Large intestine (tissue), 3 donors: ENCODE results near the gene ATP23. TPM values are rescaled to one million over a fixed set of nuclear protein-coding genes. Genes with fewer than 3 reads are reported as not detected.

ENCODE experiments used
- DNase-seq, 2 donors: peaks; one replicate each; pipeline versions ENCODE4 v3.0.0 to v3.0.0-alpha.2; 2013
- H3K27ac ChIP-seq: one replicate; pipeline ENCODE4 v1.5.1; 2013; ENCODE audit warnings: low read length
- H3K27me3 ChIP-seq: 2 replicates; pipeline ENCODE4 v1.6.1; 2013; ENCODE audit warnings: low read length; ENCODE audit not compliant: control insufficient read depth, insufficient read depth
- H3K36me3 ChIP-seq: 2 replicates; pipeline ENCODE4 v1.6.1; 2013; ENCODE audit warnings: low read length; ENCODE audit not compliant: control insufficient read depth, insufficient read depth
- H3K4me1 ChIP-seq: one replicate; pipeline ENCODE4 v1.6.1; 2013; ENCODE audit warnings: low read length; ENCODE audit not compliant: control insufficient read depth, insufficient read depth
- H3K4me3 ChIP-seq: one replicate; pipeline ENCODE4 v1.5.1; 2013; ENCODE audit warnings: low read length
- H3K9me3 ChIP-seq: one replicate; pipeline ENCODE4 v1.6.1; 2013; ENCODE audit warnings: mild to moderate bottlenecking, low read depth, low read length, moderate library complexity; ENCODE audit not compliant: control insufficient read depth
- WGBS: methylation state at CpG from one replicate; pipeline ENCODE4 v1.1.5; 2013; ENCODE audit warnings: low lambda C conversion rate; ENCODE audit not compliant: insufficient coverage; 5-methylcytosine and 5-hydroxymethylcytosine counted together
- polyA plus RNA-seq: library from polyadenylated mRNA; unstranded; fragments of 120-200 nt; gene quantifications from one replicate; pipeline ENCODE4 v1.2.1, GENCODE V29; 2013

The ATP23 gene
- polyA plus RNA-seq, 1 donor = 8.5 TPM

DNA sequence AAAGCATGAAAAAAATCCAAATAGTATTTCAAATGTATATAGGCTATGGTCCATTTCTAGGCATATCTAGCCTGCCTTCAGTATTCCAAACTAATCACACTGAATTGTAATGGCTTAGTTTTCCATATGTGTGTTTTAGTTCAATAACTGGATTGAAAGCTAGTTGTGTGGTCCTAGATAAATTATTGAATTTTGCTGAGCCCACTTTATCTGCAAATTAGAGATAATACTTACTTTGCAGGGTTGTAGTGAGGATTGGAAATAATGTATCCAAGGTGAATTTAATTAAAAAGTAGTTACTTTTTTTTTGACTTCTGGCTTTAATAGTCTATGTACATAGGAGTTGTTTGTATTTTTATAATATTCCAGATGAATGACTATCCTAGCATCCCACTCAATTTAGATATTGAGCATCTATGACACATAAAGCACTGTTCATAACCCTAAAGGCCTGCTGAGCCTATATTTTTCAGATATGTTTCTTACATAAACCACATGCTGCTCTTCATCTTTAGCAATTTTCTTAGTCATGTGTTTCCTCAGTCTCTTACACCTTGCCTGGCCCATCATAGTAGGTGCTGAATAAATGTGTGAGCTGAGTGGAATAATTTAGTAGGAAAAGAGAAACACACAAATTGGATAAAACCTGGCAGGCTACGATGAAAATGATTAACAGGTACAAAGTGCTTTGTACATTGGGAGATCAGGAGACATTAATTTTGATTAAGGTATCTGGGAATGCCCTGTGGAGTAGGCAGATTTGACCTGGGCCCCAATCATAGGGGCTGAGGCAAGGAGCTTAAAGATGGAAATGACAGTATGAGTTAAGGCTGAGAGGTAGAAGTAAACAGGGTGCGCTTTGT, 1.1 kb upstream of the ATP23 start:
- Histone ChIP-seq H3K4me1 (peaks cover 12% of the 10 kb centered on the region), H3K4me3 (peak overlapping the region; percentile 65), H3K27me3 (no peaks in the 10 kb centered on the region), H3K27ac (peak overlapping the region; percentile 85), H3K9me3 (no peaks in the 10 kb centered on the region), H3K36me3 (no peaks in the 10 kb centered on the region)
- 55% methylated on average over 1 of the region's 2 CpGs for WGBS
- no peak for DNase-seq

DNA sequence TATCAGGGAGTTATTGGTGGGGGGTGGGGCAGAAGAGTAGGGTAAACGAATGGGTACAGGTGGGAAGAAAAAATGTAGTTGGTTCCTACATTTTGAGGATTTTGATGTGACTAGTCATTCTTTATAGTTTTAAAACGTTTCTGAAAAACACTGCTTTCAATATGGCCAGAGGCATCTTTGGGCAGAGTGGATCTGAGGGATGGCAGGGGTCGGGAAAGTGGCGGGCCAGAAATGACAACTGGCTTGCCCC, 527 bp upstream of the ATP23 start:
- H3K27ac ChIP-seq = peak overlapping the region; percentile 85
- H3K4me1 ChIP-seq = peaks cover 12% of the 10 kb centered on the region
- no peaks in the 10 kb centered on the region for H3K9me3 ChIP-seq
- no peak for DNase-seq
- peak overlapping the region; percentile 65 for H3K4me3 ChIP-seq
- H3K36me3 ChIP-seq = no peaks in the 10 kb centered on the region
- H3K27me3 ChIP-seq = no peaks in the 10 kb centered on the region
- WGBS = 0% methylated on average over 1 of the region's 4 CpGs

GRCh38 chr12:57943438-57944080, 2.2 kb downstream of the ATP23 start:
- no peak for DNase-seq
- H3K36me3 ChIP-seq = no peaks in the 10 kb centered on the region
- H3K4me1 ChIP-seq = peaks cover 12% of the 10 kb centered on the region
- no peaks in the 10 kb centered on the region for H3K9me3 ChIP-seq
- WGBS = 83% methylated on average over 2 of the region's 2 CpGs
- H3K4me3 ChIP-seq = no peak overlapping the region
- H3K27me3 ChIP-seq = no peaks in the 10 kb centered on the region
- H3K27ac ChIP-seq = no peak overlapping the region

DNA sequence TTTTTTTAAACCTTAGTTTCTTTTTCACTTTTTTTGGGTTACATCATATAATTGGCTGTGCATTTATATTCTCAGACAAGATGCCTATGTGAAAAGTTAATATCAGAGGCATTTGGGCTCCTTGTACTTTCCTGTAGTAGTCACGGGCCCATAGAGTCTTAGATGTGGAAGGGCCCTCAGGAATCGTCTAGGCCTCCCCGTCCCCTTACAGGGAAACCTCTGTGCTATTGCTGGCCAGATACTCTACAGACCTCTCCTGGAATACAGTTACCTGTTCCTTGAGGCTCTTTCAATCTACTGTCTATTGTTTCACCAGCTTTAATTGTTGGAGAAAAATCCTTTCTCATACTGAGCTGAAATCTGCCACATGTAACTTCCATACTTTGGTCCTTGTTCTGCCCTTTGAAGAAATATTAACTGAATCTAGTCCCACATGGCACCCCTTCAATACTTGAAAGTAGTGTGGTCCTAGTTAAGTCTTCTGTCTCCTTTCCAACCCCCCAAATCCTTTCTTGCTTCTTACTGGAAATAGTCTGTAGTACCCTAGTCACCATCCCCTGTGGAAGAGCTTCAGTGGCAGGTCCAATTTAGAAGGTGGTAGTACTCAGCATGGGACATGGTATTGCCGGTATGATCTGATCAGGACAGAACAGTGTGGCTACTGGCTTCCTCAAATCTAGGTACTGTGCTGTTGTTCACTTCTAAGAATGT, 3.1 kb downstream of the ATP23 start:
- WGBS = 100% methylated on average over 2 of the region's 4 CpGs
- H3K27me3 ChIP-seq = no peaks in the 10 kb centered on the region
- H3K4me1 ChIP-seq = peaks cover 12% of the 10 kb centered on the region
- no peak overlapping the region for H3K4me3 ChIP-seq
- H3K36me3 ChIP-seq = no peaks in the 10 kb centered on the region
- H3K9me3 ChIP-seq = no peaks in the 10 kb centered on the region
- no peak for DNase-seq
- no peak overlapping the region for H3K27ac ChIP-seq

DNA sequence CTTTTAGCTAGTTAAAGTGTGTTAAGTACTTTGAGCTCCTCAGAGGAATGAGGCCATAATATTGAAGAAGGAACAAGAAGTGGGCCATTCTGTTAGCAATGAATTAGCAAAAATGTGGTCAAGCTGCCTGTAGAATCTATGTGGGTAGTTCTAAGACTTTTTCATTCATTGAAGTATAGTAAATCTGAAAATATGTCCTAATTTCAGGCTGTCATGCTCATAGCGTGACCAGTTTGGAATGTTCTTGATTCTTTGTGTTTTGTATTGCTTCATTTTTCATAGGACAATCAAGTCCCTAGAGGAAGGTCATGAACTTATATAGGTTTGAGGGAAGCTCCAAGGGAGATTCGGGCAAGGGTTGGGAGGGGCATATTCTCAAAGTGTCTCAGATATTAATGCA, 11.4 kb downstream of the ATP23 start:
- H3K27me3 ChIP-seq = no peaks in the 10 kb centered on the region
- no peak for DNase-seq
- WGBS = 100% methylated on average over 1 of the region's 2 CpGs
- H3K4me3 ChIP-seq = no peak overlapping the region
- H3K9me3 ChIP-seq = peaks cover 6% of the 10 kb centered on the region
- peaks cover 15% of the 10 kb centered on the region for H3K36me3 ChIP-seq
- H3K4me1 ChIP-seq = no peaks in the 10 kb centered on the region
- H3K27ac ChIP-seq = no peak overlapping the region

- H3K36me3 ChIP-seq = peaks cover 23% of the 10 kb centered on the region
- DNase-seq = no peak
- WGBS = no CpG with 5 or more reads among the region's 1 CpG
- H3K27ac ChIP-seq = no peak overlapping the region
- H3K27me3 ChIP-seq = no peaks in the 10 kb centered on the region
- no peak overlapping the region for H3K4me3 ChIP-seq
- no peaks in the 10 kb centered on the region for H3K4me1 ChIP-seq
- H3K9me3 ChIP-seq = peaks cover 12% of the 10 kb centered on the region
These were observed 13.4 kb downstream of the ATP23 start for GRCh38 chr12:57954768-57955167.

- Histone ChIP-seq H3K4me3 (no peak overlapping the region), H3K9me3 (peaks cover 12% of the 10 kb centered on the region), H3K36me3 (peaks cover 19% of the 10 kb centered on the region), H3K27me3 (no peaks in the 10 kb centered on the region), H3K27ac (no peak overlapping the region), H3K4me1 (no peaks in the 10 kb centered on the region)
- WGBS = no CpG with 5 or more reads among the region's 6 CpGs
- DNase-seq = no peak
These were observed 16.8 kb downstream of the ATP23 start for GRCh38 chr12:57958061-57958657.

DNA sequence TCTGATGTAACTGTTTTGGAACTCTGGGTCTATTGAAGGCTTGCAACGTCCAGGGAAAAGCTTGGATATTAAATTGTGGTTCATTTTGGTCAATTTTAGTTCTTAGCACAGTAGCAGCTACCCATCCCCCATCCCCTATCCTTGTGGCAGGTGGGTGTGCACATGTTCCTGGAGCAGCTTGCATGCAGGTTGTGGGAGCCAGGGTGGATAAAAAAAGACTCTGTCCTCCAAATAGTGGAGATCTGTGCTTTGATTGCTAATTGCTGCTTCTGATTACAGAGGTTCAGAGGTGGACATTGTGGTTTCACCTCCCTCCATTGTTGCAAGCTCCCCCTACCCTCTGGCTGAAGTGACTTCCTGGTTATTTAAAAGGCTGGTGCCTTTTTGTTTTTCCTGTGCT, 23.1 kb downstream of the ATP23 start:
- Histone ChIP-seq H3K27me3 (no peaks in the 10 kb centered on the region), H3K4me3 (no peak overlapping the region), H3K36me3 (no peaks in the 10 kb centered on the region), H3K4me1 (no peaks in the 10 kb centered on the region), H3K9me3 (peaks cover 3% of the 10 kb centered on the region), H3K27ac (no peak overlapping the region)
- DNase-seq = no peak
- no CpG with 5 or more reads among the region's 1 CpG for WGBS

DNA sequence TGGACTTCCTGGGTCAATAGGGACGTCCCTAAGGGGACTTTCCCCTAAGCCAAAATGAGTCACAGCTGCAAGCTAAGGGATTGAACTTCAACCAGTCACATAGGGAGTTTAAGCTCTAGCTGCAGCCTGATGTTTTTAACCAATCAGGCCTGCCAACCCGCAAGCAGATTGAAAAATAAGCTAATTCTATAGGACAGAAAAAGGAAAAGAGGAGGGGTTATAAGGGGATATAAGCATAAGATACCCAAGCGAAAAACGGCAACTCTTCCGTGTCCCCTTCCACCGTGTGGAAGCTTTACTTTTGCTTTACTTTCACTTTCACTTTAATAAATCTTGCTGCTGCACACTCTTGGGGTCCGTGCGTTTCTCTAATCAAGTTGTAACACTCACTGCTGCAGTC, 24.4 kb downstream of the ATP23 start:
- peaks cover 9% of the 10 kb centered on the region for H3K9me3 ChIP-seq
- H3K27me3 ChIP-seq = no peaks in the 10 kb centered on the region
- H3K36me3 ChIP-seq = no peaks in the 10 kb centered on the region
- no peak overlapping the region for H3K27ac ChIP-seq
- 95% methylated on average over 6 of the region's 8 CpGs for WGBS
- no peaks in the 10 kb centered on the region for H3K4me1 ChIP-seq
- no peak for DNase-seq
- no peak overlapping the region for H3K4me3 ChIP-seq

GRCh38 chr12:57966536-57966935, 25.2 kb downstream of the ATP23 start:
- H3K27me3 ChIP-seq = no peaks in the 10 kb centered on the region
- peaks cover 9% of the 10 kb centered on the region for H3K9me3 ChIP-seq
- no peaks in the 10 kb centered on the region for H3K36me3 ChIP-seq
- no peaks in the 10 kb centered on the region for H3K4me1 ChIP-seq
- no peak overlapping the region for H3K4me3 ChIP-seq
- DNase-seq = no peak
- no peak overlapping the region for H3K27ac ChIP-seq
